ENCODE measurements around the gene PDE1A.

Gene PDE1A

DNA sequence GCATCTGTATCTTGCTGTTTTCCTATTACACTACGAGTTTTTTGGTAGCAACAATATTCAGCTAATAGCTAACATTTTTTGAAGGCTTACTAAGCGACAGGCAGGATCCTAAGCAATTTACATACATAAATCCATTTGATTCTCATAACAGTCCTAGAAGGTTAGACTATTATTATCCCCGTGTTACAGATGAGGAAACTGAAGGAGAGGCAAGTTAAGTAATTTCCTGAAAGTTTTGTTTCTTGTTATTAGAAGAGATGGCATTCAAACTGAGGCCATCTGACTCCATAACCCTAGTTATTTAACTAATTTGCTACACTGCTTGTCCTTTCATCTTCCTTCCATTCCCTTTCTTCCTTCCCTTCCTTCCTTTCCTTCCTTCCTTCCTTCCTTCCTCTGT is 68.2 kb downstream of the PDE1A start:
- H3K27me3 Mint-ChIP-seq (ENCODE audit: low read depth) = no peaks in the 10 kb centered on the region
- no peak overlapping the region for H3K4me3 Mint-ChIP-seq
- H3K4me1 Mint-ChIP-seq (ENCODE audit: low read depth) = no peaks in the 10 kb centered on the region
- H3K9me3 Mint-ChIP-seq = no peaks in the 10 kb centered on the region
- no peaks in the 10 kb centered on the region for H3K36me3 Mint-ChIP-seq (ENCODE audit: low read depth)
- no peak overlapping the region for H3K27ac Mint-ChIP-seq

DNA sequence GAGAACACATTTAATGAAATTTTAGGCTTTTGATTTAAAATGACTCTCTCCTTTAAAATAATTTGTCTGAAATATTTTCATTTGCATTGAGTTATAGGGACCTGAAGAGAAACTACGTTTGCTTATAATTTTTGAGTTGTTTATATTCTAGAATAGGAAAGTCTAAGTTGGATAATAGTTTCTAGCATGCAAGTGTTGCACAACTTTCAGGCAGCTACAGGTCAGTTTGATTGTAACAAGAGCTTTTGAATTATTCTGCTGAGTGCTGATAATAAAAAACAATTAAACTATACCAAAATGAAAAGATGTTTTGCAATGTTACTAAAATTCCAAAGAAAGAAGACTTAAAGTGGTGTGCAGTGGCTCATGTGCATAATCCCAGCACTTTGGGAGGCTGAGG is 71.0 kb downstream of the PDE1A start:
- no peak overlapping the region for H3K4me3 Mint-ChIP-seq
- no peaks in the 10 kb centered on the region for H3K4me1 Mint-ChIP-seq (ENCODE audit: low read depth)
- H3K27ac Mint-ChIP-seq = no peak overlapping the region
- no peaks in the 10 kb centered on the region for H3K27me3 Mint-ChIP-seq (ENCODE audit: low read depth)
- H3K36me3 Mint-ChIP-seq (ENCODE audit: low read depth) = no peaks in the 10 kb centered on the region
- H3K9me3 Mint-ChIP-seq = no peaks in the 10 kb centered on the region

DNA sequence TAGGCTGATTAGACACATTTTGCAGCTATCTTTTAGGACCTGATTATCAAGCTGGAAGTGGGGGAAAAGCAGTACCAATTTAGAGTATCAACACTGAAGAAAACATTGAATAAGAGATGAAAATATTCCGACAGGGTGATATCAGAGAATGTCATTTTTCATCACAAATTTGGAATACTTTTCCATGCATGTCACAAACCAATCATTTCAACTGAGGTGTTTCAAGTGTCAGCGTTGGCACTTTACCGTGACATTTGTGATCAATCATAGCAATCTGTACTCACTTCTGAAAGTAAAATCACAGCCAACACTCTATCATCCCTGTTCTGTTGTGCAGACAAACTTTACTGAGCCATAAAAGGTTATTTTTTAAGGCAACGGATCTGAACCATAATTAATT is 75.4 kb downstream of the PDE1A start:
- no peaks in the 10 kb centered on the region for H3K9me3 Mint-ChIP-seq
- H3K4me3 Mint-ChIP-seq = no peak overlapping the region
- no peaks in the 10 kb centered on the region for H3K4me1 Mint-ChIP-seq (ENCODE audit: low read depth)

GRCh38 chr2:182349268-182349667 is 77.6 kb downstream of the PDE1A start:
- Mint-ChIP-seq H3K4me1 (ENCODE audit: low read depth) (no peaks in the 10 kb centered on the region), H3K4me3 (no peak overlapping the region), H3K36me3 (ENCODE audit: low read depth) (no peaks in the 10 kb centered on the region), H3K9me3 (no peaks in the 10 kb centered on the region), H3K27ac (no peak overlapping the region), H3K27me3 (ENCODE audit: low read depth) (no peaks in the 10 kb centered on the region)

More for the DNA sequence above, 75.4 kb downstream of the PDE1A start:
- H3K27ac Mint-ChIP-seq = no peak overlapping the region
- no peaks in the 10 kb centered on the region for H3K27me3 Mint-ChIP-seq (ENCODE audit: low read depth)
- H3K36me3 Mint-ChIP-seq (ENCODE audit: low read depth) = no peaks in the 10 kb centered on the region

DNA sequence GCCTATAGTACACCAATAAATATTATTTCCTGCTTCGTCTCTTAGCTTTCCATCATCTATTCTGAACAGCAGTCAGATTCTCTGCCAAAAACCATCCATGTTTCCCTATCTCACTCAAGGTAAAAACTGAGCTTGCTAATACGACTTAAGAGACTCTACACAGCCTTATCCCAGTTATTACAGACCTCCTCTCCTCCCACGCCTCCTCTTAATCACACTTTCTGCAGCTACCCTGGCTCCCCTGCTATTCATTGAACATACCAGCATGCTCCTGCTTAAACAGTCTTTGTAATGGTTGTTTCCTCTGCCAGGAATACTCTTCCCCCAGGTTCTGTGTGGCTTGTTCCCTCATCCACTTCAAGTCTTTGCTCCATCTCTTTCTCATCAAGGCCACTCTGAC is 81.5 kb downstream of the PDE1A start:
- Mint-ChIP-seq H3K27me3 (ENCODE audit: low read depth) (no peaks in the 10 kb centered on the region), H3K27ac (no peak overlapping the region), H3K36me3 (ENCODE audit: low read depth) (no peaks in the 10 kb centered on the region)

DNA sequence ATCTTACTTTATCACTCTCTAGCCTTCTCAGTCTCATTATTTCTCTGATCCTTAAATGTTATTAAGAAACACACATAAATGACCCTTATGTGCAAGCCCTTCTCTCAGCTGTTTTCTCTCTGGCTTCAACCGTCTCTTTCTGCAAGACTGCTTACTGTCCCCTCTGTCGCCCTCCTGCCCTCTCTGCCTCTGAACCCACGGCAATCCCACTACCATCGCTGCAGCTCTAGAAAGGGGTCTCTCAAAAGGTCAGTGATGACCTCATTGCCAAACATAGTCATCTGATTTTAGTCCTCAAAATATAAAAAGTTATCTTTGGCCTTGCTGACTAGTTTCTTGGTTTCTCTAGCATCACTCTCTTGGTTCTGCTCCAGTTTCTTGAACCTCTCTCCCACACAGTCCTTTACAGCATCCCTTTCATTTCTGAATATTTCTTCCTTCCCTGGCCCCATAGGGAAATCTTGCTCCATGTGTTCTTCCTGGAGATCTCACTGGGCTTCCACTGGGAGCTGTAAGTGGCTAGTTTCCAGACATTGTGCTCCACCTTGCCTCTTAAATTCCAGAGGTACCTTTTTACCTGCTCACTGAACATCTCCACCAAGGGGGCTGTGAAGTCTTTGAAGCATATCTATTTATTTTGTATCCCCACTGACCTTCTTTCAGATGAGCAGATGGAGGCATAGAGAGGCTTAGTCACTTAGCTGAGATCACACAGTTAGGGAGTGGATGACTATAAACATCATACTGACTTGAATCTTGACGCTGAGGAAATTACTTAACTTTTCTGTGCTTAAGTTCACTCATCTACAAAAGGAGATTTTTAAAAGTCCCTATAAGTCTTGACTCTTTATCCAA is 96.2 kb downstream of the PDE1A start:
- Mint-ChIP-seq H3K36me3 (ENCODE audit: low read depth) (no peaks in the 10 kb centered on the region), H3K4me1 (ENCODE audit: low read depth) (no peaks in the 10 kb centered on the region), H3K9me3 (peaks cover 7% of the 10 kb centered on the region), H3K27me3 (ENCODE audit: low read depth) (no peaks in the 10 kb centered on the region), H3K27ac (peak overlapping the region; percentile 4), H3K4me3 (no peak overlapping the region)

More for the DNA sequence above, 81.5 kb downstream of the PDE1A start:
- no peaks in the 10 kb centered on the region for H3K9me3 Mint-ChIP-seq
- H3K4me3 Mint-ChIP-seq = no peak overlapping the region
- no peaks in the 10 kb centered on the region for H3K4me1 Mint-ChIP-seq (ENCODE audit: low read depth)

GRCh38 chr2:182324665-182325064 is 102.2 kb downstream of the PDE1A start:
- Mint-ChIP-seq H3K4me3 (no peak overlapping the region), H3K4me1 (ENCODE audit: low read depth) (no peaks in the 10 kb centered on the region), H3K27me3 (ENCODE audit: low read depth) (no peaks in the 10 kb centered on the region), H3K9me3 (no peaks in the 10 kb centered on the region), H3K27ac (no peak overlapping the region), H3K36me3 (ENCODE audit: low read depth) (no peaks in the 10 kb centered on the region)

DNA sequence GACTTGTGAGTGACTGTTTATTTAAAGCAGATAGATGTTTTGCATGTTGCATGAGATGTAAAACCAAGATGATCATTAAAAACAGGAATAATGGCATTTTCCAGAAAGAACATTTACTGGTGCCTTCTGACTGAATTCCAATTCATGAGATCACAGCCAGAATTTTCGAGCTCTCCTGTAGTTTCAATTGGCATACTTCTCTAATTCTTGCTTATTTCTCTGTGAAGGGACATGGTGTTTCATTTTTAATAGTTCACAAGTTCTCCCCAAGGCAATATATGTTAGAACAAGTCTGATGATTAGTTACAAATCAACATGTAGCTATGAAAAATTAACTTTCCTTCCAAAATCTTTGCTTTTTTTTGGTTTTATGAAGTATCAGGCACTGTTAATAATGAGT is 105.7 kb downstream of the PDE1A start:
- H3K4me3 Mint-ChIP-seq = no peak overlapping the region
- H3K27ac Mint-ChIP-seq = no peak overlapping the region
- no peaks in the 10 kb centered on the region for H3K27me3 Mint-ChIP-seq (ENCODE audit: low read depth)
- H3K9me3 Mint-ChIP-seq = no peaks in the 10 kb centered on the region
- no peaks in the 10 kb centered on the region for H3K4me1 Mint-ChIP-seq (ENCODE audit: low read depth)
- H3K36me3 Mint-ChIP-seq (ENCODE audit: low read depth) = no peaks in the 10 kb centered on the region

- H3K27ac Mint-ChIP-seq = no peak overlapping the region
- H3K27me3 Mint-ChIP-seq (ENCODE audit: low read depth) = no peaks in the 10 kb centered on the region
- H3K9me3 Mint-ChIP-seq = no peaks in the 10 kb centered on the region
- no peaks in the 10 kb centered on the region for H3K36me3 Mint-ChIP-seq (ENCODE audit: low read depth)
- H3K4me1 Mint-ChIP-seq (ENCODE audit: low read depth) = no peaks in the 10 kb centered on the region
- no peak overlapping the region for H3K4me3 Mint-ChIP-seq
These were observed 107.0 kb downstream of the PDE1A start for GRCh38 chr2:182319556-182320505.

GRCh38 chr2:182318466-182319220 is 108.2 kb downstream of the PDE1A start:
- no peaks in the 10 kb centered on the region for H3K27me3 Mint-ChIP-seq (ENCODE audit: low read depth)
- no peak overlapping the region for H3K27ac Mint-ChIP-seq
- no peaks in the 10 kb centered on the region for H3K36me3 Mint-ChIP-seq (ENCODE audit: low read depth)
- H3K9me3 Mint-ChIP-seq = no peaks in the 10 kb centered on the region
- no peaks in the 10 kb centered on the region for H3K4me1 Mint-ChIP-seq (ENCODE audit: low read depth)
- H3K4me3 Mint-ChIP-seq = no peak overlapping the region

GRCh38 chr2:182316950-182317349 is 109.9 kb downstream of the PDE1A start:
- H3K36me3 Mint-ChIP-seq (ENCODE audit: low read depth) = no peaks in the 10 kb centered on the region
- no peak overlapping the region for H3K27ac Mint-ChIP-seq
- H3K4me3 Mint-ChIP-seq = no peak overlapping the region
- H3K9me3 Mint-ChIP-seq = no peaks in the 10 kb centered on the region
- no peaks in the 10 kb centered on the region for H3K4me1 Mint-ChIP-seq (ENCODE audit: low read depth)
- H3K27me3 Mint-ChIP-seq (ENCODE audit: low read depth) = no peaks in the 10 kb centered on the region

- H3K4me3 Mint-ChIP-seq = no peak overlapping the region
- H3K9me3 Mint-ChIP-seq = no peaks in the 10 kb centered on the region
- no peaks in the 10 kb centered on the region for H3K27me3 Mint-ChIP-seq (ENCODE audit: low read depth)
- H3K36me3 Mint-ChIP-seq (ENCODE audit: low read depth) = no peaks in the 10 kb centered on the region
- no peaks in the 10 kb centered on the region for H3K4me1 Mint-ChIP-seq (ENCODE audit: low read depth)
- H3K27ac Mint-ChIP-seq = no peak overlapping the region
These were observed 123.9 kb downstream of the PDE1A start for GRCh38 chr2:182302972-182303371.

DNA sequence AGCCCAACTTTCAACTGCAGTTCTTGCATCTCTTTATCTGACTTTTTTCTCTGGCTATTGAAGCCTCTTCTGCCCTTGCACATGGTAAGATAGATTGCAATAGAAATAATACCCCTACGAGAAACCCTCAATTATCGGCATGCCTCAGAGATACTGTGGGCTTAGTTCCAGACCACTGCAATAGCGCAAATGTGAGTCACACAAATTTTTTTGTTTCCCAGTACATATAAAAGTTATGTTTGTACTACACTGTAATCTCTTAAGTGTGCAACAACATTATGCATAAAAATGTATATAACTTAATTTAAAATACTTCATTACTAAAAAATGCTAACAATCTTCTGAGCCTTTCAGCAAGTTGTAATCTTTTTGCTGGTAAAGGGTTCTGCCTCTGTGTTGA is 124.7 kb downstream of the PDE1A start:
- H3K4me3 Mint-ChIP-seq = no peak overlapping the region
- H3K27me3 Mint-ChIP-seq (ENCODE audit: low read depth) = no peaks in the 10 kb centered on the region
- H3K36me3 Mint-ChIP-seq (ENCODE audit: low read depth) = no peaks in the 10 kb centered on the region
- no peaks in the 10 kb centered on the region for H3K4me1 Mint-ChIP-seq (ENCODE audit: low read depth)
- no peaks in the 10 kb centered on the region for H3K9me3 Mint-ChIP-seq
- H3K27ac Mint-ChIP-seq = no peak overlapping the region

- Mint-ChIP-seq H3K4me1 (ENCODE audit: low read depth) (no peaks in the 10 kb centered on the region), H3K27ac (no peak overlapping the region), H3K9me3 (no peaks in the 10 kb centered on the region), H3K4me3 (no peak overlapping the region), H3K36me3 (ENCODE audit: low read depth) (no peaks in the 10 kb centered on the region), H3K27me3 (ENCODE audit: low read depth) (no peaks in the 10 kb centered on the region)
These were observed 125.7 kb downstream of the PDE1A start for GRCh38 chr2:182301093-182301492.

Measured in T-helper 1 cell treated with Interleukin-12 subunit alpha and Interleukin-12 subunit beta and Interleukin-4 antibody, amounts not matched to agents 30 μg/mL and 1 μg/mL, for 36 hours (primary cell).